Mucosa of rectum (tissue), 2 donors: Measurements from ENCODE around the gene ADCY5.
"Not testable (repeated sequence)": the region's sequence is repeated elsewhere in the genome, so short reads cannot be mapped to it uniquely, and the experiment has no call there.

Source experiments
- H3K27ac ChIP-seq, 2 donors: one replicate each; pipeline ENCODE4 v1.7.0; 2013; ENCODE audit warnings: inconsistent platforms in 2 of 2, low read depth in 2 of 2, low read length in 2 of 2
- H3K27me3 ChIP-seq, 2 donors: one replicate each; pipeline ENCODE4 v1.7.0; 2013; ENCODE audit warnings: low read length in 2 of 2; ENCODE audit not compliant: control insufficient read depth in 2 of 2, insufficient read depth in 2 of 2
- H3K36me3 ChIP-seq, 2 donors: one replicate each; pipeline ENCODE4 v1.7.0; 2013; ENCODE audit warnings: low read length in 2 of 2; ENCODE audit not compliant: control insufficient read depth in 2 of 2, insufficient read depth in 2 of 2
- H3K4me1 ChIP-seq, 2 donors: one replicate each; pipeline ENCODE4 v1.7.0; 2013; ENCODE audit warnings: low read length in 2 of 2, mild to moderate bottlenecking in 1 of 2; ENCODE audit not compliant: control insufficient read depth in 2 of 2, insufficient read depth in 2 of 2
- H3K4me3 ChIP-seq, 2 donors: one replicate each; pipeline ENCODE4 v1.7.0; 2013; ENCODE audit warnings: low read length in 2 of 2
- H3K9ac ChIP-seq, 2 donors: one replicate each; pipeline ENCODE4 v1.7.0; 2013; ENCODE audit warnings: low read length in 2 of 2, low read depth in 1 of 2, mild to moderate bottlenecking in 1 of 2
- H3K9me3 ChIP-seq, 2 donors: one replicate each; pipeline ENCODE4 v1.7.0; 2013; ENCODE audit warnings: low read length in 2 of 2; ENCODE audit not compliant: control insufficient read depth in 2 of 2
- donor health status: healthy.
- donor health status: Normal muscosa, but diverticular disease.

The ADCY5 gene

DNA sequence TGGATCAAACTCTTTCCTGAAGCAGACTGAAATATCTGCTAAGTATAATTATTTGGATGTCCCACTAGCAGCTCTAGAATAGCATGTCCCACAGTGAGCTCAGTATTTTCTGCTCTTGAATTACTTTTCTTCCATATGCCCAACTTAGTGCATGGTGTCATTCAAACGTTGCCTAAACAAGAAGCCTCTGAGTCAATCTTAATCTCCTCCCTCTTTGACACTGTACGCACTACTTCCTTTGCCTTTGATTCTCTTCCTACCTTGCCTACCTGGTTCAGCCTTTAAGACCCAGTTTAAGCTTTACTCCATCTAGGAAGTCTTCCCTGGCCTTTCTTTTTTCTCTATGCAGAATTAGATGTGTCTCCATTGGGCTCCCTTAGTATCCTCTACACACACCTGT, 192.6 kb downstream of the ADCY5 start:
- Histone ChIP-seq H3K4me1 (no peaks in the 10 kb centered on the region), H3K4me3 (no peak overlapping the region), H3K27ac (no peak overlapping the region), H3K9ac (no peak overlapping the region), H3K36me3 (peaks cover 0 to 8% of the 10 kb centered on the region in 2 donors), H3K27me3 (no peaks in the 10 kb centered on the region), H3K9me3 (no peaks in the 10 kb centered on the region)

DNA sequence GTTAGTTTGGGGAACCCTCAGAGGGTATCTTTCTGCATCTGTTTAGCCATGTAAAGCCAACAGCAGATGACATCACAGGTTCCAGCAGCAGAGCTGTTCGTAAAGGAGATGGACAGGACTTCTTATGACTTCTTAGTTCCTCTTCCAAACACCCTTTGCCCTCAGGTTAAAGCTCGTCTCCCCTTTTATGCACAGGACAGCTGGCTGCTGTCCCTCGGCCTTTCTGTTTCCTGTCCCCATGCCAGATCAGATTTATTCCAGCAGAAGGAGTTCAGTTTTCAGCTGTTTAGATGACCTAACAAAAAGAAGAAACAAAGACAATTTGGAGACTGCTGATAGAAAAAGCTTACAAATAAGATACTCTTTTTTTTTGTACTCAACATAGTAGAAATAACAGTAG, 202.0 kb downstream of the ADCY5 start:
- H3K9me3 ChIP-seq: no peaks in the 10 kb centered on the region
- H3K4me3 ChIP-seq: no peak overlapping the region
- no peaks in the 10 kb centered on the region for H3K27me3 ChIP-seq
- no peaks in the 10 kb centered on the region for H3K4me1 ChIP-seq
- H3K27ac ChIP-seq: no peak overlapping the region
- no peak overlapping the region for H3K9ac ChIP-seq
- H3K36me3 ChIP-seq: peaks cover 11 to 21% of the 10 kb centered on the region in 2 donors

DNA sequence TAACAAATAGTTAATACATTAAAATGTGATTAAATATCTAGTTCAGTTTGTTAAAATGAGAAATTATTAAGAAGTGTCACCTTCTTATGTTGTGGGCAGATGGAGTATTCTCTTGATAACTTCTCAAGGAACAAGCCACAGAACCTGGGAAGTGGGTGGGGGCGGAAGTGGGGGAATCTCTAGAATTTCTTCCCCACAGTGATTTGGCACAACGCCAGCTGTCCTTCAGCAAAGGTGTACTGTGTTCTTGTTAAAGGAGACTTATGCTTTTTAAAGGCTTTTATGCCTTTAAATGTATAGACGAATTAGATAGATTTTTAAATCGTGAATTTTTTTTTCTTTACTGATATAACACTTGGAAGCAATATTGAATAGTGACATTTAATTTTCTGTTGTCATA, 204.8 kb downstream of the ADCY5 start:
- peaks cover 18 to 24% of the 10 kb centered on the region in 2 donors for H3K36me3 ChIP-seq
- no peaks in the 10 kb centered on the region for H3K27me3 ChIP-seq
- no peak overlapping the region for H3K4me3 ChIP-seq
- H3K9me3 ChIP-seq: no peaks in the 10 kb centered on the region
- H3K9ac ChIP-seq: no peak overlapping the region
- H3K27ac ChIP-seq: no peak overlapping the region
- H3K4me1 ChIP-seq: no peaks in the 10 kb centered on the region

DNA sequence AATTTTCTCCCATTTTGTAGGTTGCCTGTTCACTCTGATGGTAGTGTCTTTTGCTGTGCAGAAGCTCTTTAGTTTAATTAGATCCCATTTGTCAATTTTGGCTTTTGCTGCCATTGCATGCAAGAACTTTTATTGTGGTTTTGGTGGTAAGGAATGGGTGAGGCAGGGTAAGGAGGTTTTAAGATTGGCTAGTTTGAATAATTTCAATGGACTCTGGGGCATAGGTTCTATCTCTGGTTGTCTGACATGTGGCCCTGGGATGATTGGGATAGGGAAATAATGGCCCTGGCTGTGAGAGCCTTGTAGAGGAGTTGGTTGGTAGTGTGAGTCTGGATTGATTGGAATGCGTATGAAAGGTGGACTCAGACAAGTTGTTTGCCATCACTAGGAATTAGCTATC, 209.1 kb downstream of the ADCY5 start:
- no peaks in the 10 kb centered on the region for H3K9me3 ChIP-seq
- no peaks in the 10 kb centered on the region for H3K4me1 ChIP-seq
- H3K4me3 ChIP-seq: no peak overlapping the region
- no peak overlapping the region for H3K9ac ChIP-seq
- no peak overlapping the region for H3K27ac ChIP-seq
- H3K27me3 ChIP-seq: no peaks in the 10 kb centered on the region
- H3K36me3 ChIP-seq: peaks cover 3 to 7% of the 10 kb centered on the region in 2 donors

DNA sequence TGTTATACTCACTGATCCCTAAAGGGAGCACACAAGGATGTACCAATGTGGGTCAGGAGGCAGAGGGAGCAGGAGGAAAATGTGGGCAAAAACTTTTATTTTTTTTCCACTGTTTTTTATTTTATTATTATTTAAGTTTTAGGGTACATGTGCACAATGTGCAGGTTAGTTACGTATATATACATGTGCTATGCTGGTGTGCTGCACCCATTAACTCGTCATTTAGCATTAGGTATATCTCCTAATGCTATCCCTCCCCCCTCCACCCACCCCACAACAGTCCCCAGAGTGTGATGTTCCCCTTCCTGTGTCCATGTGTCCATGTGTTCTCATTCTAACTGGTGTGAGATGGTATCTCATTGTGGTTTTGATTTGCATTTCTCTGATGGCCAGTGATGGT, 209.7 kb downstream of the ADCY5 start:
- not testable (repeated sequence) for H3K4me3 ChIP-seq, H3K27me3 ChIP-seq, H3K9ac ChIP-seq, H3K9me3 ChIP-seq, H3K4me1 ChIP-seq, H3K36me3 ChIP-seq, H3K27ac ChIP-seq

DNA sequence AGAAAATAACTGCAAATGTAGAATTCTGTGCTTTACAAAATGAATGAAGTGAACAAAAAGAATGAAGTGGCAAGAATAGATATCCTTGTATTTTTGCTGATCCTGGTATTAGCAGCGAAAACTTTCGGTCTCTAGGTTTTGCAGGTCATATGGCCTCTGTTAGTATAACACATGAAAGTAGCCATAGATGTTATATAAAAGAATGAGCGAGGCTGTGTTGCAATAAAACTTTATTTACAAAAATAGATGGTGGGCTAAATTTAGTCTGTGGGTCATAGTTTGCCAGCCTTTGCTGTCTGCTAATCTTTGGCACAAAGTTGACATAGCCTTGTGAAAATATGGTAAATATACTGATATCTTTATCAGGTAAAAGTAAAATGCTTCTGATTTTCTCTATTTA, 212.0 kb downstream of the ADCY5 start:
- Histone ChIP-seq H3K27me3 (no peaks in the 10 kb centered on the region), H3K9ac (no peak overlapping the region), H3K9me3 (no peaks in the 10 kb centered on the region), H3K4me3 (no peak overlapping the region), H3K27ac (no peak overlapping the region), H3K36me3 (peaks cover 3 to 7% of the 10 kb centered on the region in 2 donors), H3K4me1 (no peaks in the 10 kb centered on the region)
